Measurements from ENCODE around the gene TTC22.

TTC22 gene

GRCh38 chr1:54808443-54809207 is 7.5 kb upstream of the TTC22 start:
- no peak for DNase-seq (ENCODE audit: low spot score)

GRCh38 chr1:54807756-54808155 is 6.6 kb upstream of the TTC22 start:
- DNase-seq (ENCODE audit: low spot score) = no peak

GRCh38 chr1:54806931-54807611 is 5.9 kb upstream of the TTC22 start:
- no peak for DNase-seq (ENCODE audit: low spot score)

- no peak for DNase-seq (ENCODE audit: low spot score)
Observed at GRCh38 chr1:54805981-54806381, 4.9 kb upstream of the TTC22 start.

- DNase-seq (ENCODE audit: low spot score) = no peak
Observed at GRCh38 chr1:54805466-54805865, 4.3 kb upstream of the TTC22 start.

GRCh38 chr1:54804471-54805132 is 3.5 kb upstream of the TTC22 start:
- no peak for DNase-seq (ENCODE audit: low spot score)

GRCh38 chr1:54803761-54804470 is 2.8 kb upstream of the TTC22 start:
- no peak for DNase-seq (ENCODE audit: low spot score)

- DNase-seq (ENCODE audit: low spot score) = no peak
Observed at GRCh38 chr1:54800041-54800898, 853 bp downstream of the TTC22 start.

GRCh38 chr1:54798769-54799641 is 2.1 kb downstream of the TTC22 start:
- DNase-seq (ENCODE audit: low spot score) = no peak

GRCh38 chr1:54798206-54798605 is 2.9 kb downstream of the TTC22 start:
- no peak for DNase-seq (ENCODE audit: low spot score)

- DNase-seq (ENCODE audit: low spot score) = no peak
Observed at GRCh38 chr1:54796902-54797301, 4.2 kb downstream of the TTC22 start.

- DNase-seq (ENCODE audit: low spot score) = no peak
Observed at GRCh38 chr1:54795841-54796468, 5.2 kb downstream of the TTC22 start.

- DNase-seq (ENCODE audit: low spot score) = no peak
Observed at GRCh38 chr1:54795356-54795665, 5.8 kb downstream of the TTC22 start.

GRCh38 chr1:54794451-54795355 is 6.4 kb downstream of the TTC22 start:
- peak; percentile 32 for DNase-seq (ENCODE audit: low spot score)

GRCh38 chr1:54792686-54793282 is 8.3 kb downstream of the TTC22 start:
- peak; percentile 93 for DNase-seq (ENCODE audit: low spot score)

- DNase-seq (ENCODE audit: low spot score) = peak; percentile 40
Observed at GRCh38 chr1:54791880-54792522, 9.1 kb downstream of the TTC22 start.

GRCh38 chr1:54788459-54788858 is 12.7 kb downstream of the TTC22 start:
- DNase-seq (ENCODE audit: low spot score) = no peak

GRCh38 chr1:54787604-54788003 is 13.5 kb downstream of the TTC22 start:
- DNase-seq (ENCODE audit: low spot score) = no peak

Measured in SK-N-DZ (cell line).